Fibroblast of skin of back (primary cell): ENCODE measurements around the gene ZNF407.
A peak's percentile ranks its signal among the peaks of the same experiment; 100 is the strongest.

Experiments
- DNase-seq: peaks from one replicate; pipeline ENCODE4 v3.0.0-alpha.2; 2013

The ZNF407 gene

GRCh38 chr18:74834424-74835309 lies 237.0 kb downstream of the ZNF407 start:
- peak; percentile 33 for DNase-seq

GRCh38 chr18:74836296-74837139 lies 238.8 kb downstream of the ZNF407 start:
- peak; percentile 42 for DNase-seq

DNA sequence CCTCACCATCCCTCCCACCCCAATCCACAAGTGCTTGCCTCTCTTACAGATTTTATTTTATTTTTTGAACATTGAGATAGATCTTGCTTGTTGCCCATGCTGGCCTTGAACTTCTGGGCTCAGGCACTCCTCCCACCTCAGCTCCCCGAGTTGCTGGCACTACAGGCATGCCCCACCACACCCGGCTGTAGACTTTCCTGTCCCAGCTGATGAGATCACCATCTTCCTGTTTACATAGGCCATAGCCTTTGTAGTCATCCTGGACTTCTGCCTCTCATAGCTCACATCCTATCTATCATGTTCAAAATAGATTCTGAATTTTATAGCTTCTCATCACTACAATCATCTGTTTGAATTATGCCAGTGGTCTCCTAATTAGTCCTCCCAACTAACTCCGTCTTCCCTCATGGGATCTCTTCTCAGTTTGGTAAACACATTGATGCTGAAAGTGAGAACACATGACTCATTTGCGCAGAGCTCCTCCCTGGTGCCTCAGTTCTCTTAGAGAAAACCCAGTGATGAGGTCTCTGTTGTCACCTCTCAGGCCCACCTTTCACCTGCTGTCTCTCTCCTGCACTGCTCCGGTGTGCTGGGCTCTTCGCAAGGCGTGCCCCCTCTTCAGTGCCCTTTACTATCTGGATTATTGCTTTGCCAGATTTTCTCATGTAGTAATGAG lies 243.0 kb downstream of the ZNF407 start:
- peak; percentile 85 for DNase-seq

- no peak for DNase-seq
These were observed 243.6 kb downstream of the ZNF407 start for GRCh38 chr18:74841248-74841647.

GRCh38 chr18:74849301-74849700 lies 251.6 kb downstream of the ZNF407 start:
- DNase-seq: no peak

DNA sequence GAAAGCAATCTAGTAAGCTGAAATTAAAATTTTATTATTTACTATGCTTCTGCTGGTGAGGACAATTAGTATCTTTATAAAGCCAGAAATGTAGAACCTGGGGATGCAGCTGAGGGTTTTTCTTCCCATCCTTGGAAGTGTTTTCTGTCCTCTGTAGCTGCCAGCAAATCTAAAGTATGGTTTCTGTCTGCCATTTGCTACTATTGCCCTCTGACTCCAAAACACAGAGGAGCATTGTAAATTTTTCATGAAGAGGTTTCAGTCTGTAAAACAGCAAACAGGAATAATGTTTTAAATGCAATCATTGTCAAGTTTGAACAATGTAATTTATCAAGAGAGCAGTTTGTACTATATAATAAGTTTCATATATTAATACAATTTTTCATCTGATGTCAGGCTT lies 258.8 kb downstream of the ZNF407 start:
- DNase-seq: no peak

- no peak for DNase-seq
These were observed 259.3 kb downstream of the ZNF407 start for GRCh38 chr18:74856928-74857327.

DNA sequence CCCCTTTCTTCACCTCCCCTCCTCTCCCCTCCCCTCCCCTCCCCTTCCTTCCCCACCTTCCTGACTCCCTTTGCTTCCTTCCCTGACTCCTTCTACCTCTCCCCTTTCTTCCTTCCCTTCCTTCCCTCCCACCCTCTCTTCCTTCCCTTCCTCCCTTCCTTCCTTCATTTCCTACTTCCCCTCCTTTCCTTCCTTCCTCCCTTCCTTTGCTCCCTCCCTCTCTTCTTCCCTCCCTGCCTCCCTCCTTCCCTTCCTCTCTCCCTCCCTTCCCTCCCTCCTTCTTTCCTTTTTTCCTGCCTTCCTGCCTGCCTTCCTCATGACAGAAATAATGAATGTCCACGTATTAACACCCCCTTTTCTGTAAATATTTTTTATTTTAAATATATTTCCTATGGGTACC lies 260.2 kb downstream of the ZNF407 start:
- no peak for DNase-seq

DNA sequence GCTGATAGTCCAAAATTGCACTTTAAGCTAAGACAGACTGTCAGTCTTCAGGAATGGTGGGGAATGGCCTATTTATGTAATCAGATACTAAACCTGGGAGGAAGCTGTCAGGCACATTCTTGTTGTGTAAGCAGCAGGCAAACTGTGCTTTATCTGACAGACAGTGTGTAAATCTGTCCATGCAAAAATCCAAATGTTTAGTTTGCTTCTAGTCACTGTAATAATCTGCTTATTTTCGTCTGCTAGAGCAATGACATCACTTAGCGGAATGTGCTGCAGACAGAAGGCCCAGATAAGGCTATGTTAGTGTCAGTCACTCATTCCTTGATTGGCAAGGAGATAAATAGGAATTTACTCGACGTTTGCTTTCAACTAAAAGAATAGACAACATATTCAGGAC lies 263.5 kb downstream of the ZNF407 start:
- DNase-seq: peak; percentile 44

DNA sequence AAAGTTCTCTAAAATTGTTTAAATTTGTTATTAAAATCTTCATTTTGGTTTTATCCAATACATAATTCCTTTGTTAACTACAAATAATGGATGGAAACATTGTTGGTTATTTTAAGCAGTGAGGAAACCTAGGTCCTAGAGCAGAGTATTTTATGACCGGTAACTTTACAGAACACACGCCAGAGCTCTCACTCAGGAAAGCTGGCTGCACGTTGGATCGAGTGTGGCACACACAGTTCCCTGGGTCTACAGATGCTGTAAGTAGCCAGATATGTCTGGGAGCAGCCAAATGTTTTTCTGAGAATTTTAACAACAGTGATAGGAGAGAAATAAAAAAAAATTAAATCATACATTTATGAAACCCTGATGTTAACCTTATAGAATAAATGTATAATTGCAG lies 264.4 kb downstream of the ZNF407 start:
- DNase-seq: no peak

GRCh38 chr18:74866577-74866976 lies 268.9 kb downstream of the ZNF407 start:
- no peak for DNase-seq

DNA sequence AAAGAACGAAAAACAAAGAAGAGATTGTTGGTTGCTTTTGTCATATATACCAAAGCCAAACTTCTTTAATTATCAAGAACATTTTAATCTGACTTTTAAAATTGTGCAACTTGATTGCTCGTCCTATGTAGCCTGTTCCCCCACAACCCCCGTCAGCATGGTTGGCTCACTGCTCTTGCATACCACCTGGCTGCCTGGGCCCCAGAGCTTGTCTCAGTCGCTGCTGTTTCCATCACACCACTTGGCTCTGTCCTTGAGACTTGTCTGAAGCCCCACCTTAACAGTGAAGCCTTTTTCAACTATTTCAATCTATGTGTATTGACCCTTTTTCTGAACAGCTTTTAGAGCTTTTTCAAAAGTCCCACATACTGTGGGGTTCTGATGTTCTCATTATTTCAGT lies 270.8 kb downstream of the ZNF407 start:
- DNase-seq: no peak

DNA sequence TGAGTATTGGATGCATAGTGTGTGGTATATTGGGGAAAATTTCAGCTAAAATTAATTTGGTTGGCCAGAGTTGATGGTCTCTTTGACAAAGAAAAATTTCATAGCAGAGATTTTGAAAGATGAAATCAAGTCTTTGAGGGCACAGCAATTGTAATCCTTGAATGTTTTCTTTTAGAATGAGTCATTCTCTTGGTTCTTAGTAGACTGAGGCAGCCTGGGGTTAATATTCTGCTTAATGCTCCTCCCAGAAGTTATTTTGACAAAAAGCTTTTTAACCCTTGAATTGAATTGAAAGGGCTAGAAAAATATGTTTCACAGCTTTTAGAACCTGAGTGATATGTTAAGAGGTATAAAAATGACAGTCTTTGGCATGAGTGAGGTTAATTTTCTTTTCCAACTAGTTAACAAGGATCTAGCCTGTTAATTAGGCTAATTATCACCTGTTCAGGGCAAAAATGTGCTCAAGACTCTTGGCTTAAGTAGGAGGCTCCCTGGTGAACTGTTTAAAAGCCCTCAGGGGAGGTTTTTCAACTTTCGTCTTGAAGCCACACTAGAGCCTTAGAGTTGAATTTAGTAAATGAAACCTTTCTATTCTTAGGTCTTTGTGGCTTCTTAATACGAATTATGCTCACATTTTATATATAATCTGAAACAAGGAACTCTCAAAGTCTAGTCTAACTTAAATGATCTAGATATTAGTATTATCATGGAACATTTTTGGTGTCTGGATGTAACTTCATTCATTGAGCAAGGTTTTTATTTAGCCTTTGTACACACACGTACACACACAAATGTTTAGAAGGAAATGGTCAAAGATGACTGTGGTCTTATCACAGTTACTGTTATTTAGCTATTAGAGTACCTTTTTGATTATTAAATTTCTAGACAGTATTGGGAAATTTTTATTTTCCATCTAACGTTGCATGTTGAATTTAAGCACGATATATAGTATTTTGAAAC lies 272.5 kb downstream of the ZNF407 start:
- DNase-seq: peak; percentile 43

GRCh38 chr18:74870950-74871349 lies 273.3 kb downstream of the ZNF407 start:
- DNase-seq: no peak

- DNase-seq: no peak
These were observed 276.0 kb downstream of the ZNF407 start for GRCh38 chr18:74873629-74874028.

GRCh38 chr18:74874351-74874750 lies 276.7 kb downstream of the ZNF407 start:
- DNase-seq: no peak

- DNase-seq: no peak
These were observed 279.1 kb downstream of the ZNF407 start for GRCh38 chr18:74876630-74877243.

DNA sequence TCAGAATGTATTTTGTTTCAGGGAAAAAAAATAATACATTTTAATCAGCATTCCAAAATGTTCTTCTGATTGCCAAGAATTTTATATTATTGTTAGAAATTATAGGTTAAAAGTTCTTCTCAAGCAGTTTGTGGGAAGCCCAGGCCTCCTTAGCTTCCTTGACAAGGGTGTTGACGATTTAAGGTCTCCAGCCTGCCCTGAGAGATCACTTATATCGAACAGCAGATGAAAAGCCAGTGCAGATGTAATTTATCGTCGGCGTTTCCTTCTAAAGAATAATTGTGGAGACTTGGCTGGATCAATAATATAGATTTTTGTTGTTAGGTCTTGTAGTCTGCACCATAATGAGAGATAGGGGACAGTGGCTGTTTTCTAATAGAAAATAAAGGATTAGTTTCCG lies 280.6 kb downstream of the ZNF407 start:
- no peak for DNase-seq

DNA sequence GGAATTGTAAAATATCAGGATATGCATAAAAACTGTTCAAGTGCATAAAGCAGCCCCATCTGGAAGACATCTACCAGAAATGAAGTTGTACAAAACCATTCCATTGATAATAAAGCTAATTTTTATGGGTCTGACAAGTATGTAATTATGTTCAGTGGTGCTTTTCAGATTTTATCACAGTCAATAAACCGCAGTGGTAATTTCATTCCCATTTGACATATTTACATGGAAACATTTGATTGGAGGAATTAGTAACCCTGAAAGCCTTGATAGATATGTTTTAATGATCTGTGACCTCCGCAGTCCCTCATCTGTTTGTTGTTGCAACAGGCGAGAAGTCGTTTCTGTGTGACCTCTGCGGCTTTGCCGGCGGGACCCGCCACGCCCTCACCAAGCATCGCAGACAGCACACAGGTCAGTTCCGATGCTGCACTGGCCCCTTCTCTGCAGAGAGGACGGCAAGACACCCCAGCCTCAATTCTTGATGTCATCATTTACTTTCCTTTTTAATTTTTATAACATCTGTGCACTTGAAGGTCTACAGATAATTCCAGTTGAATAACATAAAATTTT lies 283.1 kb downstream of the ZNF407 start:
- DNase-seq: no peak

- no peak for DNase-seq
These were observed 294.5 kb downstream of the ZNF407 start for GRCh38 chr18:74892066-74892627.

DNA sequence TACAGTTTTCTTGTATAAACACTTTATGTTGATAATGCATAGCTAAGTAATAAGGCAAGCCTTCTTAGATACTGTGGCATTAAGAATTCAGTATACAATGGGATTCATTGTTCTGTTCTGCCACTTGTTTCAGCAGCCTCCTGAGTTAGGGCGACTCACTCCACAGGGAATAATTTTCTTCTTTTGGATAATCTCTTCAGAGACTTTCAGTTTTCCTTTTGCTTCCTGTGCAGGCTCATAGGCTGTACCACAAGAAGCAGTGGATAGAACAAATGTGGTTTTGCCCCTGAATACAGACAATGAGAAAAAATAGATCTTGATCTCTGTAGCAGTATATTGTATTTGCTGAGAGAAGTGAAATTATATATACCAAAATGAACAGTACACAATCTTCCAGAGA lies 298.0 kb downstream of the ZNF407 start:
- DNase-seq: peak; percentile 28
